ENCODE data around the gene TSC22D3.
"Not testable (repeated sequence)": the region's sequence is repeated elsewhere in the genome, so short reads cannot be mapped to it uniquely, and the experiment has no call there.

The TSC22D3 gene

DNA sequence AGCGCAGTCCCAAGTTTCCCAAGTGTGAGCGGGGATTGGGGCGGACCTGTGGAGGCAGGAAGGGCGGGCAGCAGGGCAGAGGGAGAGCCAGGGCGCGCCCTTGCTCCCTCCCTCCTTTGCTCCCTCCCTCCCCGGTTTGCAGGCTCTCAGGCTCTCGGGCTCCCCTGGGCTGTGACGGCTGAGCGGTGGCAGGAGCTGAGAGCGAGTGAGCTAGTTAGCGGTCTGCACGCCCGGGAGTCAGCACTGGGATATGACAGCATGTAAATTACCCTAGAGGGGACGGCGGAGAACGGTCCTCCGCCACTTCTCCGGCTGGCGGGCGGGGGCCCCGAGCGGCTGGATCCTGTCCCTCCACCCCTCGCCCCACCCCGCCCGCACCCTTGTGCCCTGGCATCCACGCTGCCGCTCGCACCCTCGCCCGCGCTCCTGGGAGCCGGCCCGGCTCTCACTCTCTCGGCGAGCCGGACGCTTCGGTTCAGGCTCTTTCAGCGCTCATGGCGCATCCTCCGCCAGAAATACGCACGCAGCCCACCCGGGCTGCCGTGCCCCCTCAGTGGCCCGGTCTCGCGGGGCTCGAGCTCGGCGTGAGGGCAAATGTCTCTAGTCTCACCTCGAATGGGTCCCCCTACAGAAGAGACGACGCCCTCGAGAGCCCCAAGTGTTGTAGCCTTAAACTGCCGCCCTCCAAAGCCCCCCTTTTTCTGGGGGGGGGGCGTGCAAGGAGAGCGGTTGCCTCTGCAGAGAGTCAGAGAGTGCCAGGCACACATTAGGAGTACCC, at the start of gene TSC22D3:
TSC22D3 (minus strand) TSS at position 54 of the 778 bp plus-strand sequence. CDS start 368 bp downstream, outside the sequence.
- DNase-seq (ENCODE audit: low read depth), result peak; percentile 51

GRCh38 chrX:107823456-107823855, 47.9 kb upstream of the TSC22D3 start:
- DNase-seq (ENCODE audit: low read depth), result no peak

DNA sequence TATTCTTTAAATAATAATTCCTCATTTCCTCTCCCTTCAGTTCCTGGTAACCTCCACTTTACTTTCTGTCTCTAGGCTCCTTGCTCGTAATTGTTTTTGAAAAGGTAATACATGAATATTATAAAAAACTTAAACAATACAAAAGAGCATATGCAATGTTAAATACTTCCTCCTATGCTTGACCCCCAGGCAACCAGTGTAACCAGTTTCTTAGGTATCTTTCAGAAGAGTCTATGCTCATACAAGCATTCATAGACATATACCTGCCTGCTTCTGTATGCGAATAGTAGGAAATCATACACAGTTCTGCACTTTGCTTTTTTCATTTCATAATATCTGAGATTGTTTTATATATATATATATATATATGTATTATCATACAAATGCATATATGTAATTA, 47.5 kb upstream of the TSC22D3 start:
- DNase-seq (ENCODE audit: low read depth), result no peak

GRCh38 chrX:107818900-107819521, 43.4 kb upstream of the TSC22D3 start:
- no peak for DNase-seq (ENCODE audit: low read depth)

DNA sequence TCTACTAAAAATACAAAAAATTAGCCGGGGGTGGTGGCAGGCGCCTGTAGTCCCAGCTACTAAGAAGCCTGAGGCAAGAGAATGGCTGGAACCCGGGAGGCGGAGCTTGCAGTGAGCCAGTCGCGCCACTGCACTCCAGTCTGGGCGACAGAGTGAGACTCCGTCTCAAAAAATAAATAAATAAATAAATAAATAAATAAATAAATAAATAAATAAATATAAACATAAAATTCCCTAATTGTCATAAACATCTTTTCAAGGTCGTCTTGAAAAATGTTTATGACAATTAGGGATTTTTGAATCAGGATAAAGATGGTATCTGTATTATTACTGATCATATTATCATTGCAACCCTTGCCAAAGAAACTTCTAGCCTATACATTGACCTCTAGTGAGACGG, 34.5 kb upstream of the TSC22D3 start:
- not testable (repeated sequence) for DNase-seq (ENCODE audit: low read depth)

- DNase-seq (ENCODE audit: low read depth), result no peak
Measured at GRCh38 chrX:107805179-107805578, 29.6 kb upstream of the TSC22D3 start.

DNA sequence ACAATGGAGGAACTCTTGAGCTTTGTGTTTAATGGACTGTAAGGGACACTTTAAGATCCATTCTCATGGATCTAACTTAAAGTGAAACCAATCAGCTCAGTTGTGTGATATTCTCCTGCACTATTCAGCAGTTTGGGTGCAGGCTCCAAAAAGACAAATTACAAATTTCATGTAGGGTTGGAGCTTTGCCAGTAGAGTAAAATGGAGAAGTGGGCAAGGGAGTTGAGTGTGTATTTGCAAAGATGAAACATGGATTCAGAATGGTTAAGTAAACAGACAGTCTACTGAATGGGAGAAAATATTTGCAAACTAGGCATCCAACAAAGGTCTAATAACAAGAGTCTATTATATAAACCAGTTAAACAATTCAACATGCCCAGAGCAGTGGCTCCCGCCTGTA, 28.8 kb upstream of the TSC22D3 start:
- no peak for DNase-seq (ENCODE audit: low read depth)

- no peak for DNase-seq (ENCODE audit: low read depth)
Measured at GRCh38 chrX:107787827-107788226, 12.2 kb upstream of the TSC22D3 start.

DNA sequence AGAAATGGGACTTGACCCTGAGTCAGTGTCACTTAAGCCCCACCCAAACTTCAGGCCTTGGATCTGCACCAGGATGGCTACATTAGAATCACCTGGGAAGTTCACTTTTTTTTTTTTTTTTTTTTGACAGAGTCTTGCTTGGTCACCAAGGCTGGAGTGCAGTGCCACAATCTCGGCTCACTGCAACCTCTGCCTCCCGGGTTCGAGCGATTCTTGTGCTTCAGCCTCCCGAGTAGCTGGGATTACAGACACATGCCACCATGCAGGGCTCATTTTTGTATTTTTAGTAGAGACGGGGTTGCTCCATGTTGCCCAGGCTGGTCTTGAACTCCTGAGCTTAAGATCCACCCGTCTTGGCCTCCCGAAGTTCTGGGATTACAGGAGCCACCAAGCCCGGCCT, 4.9 kb upstream of the TSC22D3 start:
- no peak for DNase-seq (ENCODE audit: low read depth)

GRCh38 chrX:107777536-107777832, 1.9 kb upstream of the TSC22D3 start, which contains the start of gene NCBP2L:
Gene NCBP2L, plus strand, starts transcription at chrX:107777733. Its CDS starts 16,488 bp downstream, at chrX:107794221.
- no peak for DNase-seq (ENCODE audit: low read depth)

DNA sequence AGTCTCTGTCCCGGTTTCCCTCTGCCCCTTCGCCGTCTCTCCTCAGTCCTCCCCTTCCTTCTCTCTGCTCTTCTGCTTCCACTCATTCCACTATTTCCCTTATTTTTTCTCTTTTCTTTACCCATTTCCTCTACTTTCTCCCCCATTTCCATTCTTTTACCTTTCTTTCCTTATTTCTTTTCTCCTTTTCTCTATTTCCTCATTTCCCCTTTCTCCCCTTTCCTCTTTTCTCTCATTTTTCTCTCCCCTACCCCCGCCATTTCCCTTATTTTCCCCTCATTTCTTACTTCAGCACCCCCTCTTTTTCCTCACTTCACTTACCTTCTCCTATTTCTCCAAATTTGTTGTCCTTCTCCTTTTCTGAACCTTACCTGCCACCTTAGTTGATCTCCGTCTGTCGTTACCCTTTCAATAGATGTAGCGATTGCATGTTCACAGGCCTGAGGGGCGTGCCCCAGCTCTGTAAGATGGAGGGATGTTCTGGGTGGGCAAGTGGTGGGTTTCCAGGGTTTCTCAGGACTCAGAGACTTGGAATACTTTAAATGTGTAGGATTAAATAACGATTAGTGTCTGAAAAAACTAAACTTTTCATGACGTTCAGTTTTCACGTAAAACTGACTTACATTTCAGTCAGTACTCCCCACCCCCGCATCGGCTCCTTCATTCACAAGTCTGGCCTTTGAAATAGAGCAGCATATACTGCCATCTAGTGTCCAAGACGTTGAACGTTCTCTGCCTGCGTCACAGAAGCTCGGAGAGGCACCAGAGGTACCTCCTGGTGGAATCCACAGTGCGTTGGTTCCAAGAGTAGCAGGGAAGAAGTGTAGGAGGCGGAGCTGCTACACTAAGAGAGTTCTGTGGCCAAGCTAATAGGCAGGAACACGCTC, 1.3 kb upstream of the TSC22D3 start:
- DNase-seq (ENCODE audit: low read depth), result peak; percentile 53

GRCh38 chrX:107775000-107775733, 420 bp downstream of the TSC22D3 start:
- DNase-seq (ENCODE audit: low read depth), result peak; percentile 1

DNA sequence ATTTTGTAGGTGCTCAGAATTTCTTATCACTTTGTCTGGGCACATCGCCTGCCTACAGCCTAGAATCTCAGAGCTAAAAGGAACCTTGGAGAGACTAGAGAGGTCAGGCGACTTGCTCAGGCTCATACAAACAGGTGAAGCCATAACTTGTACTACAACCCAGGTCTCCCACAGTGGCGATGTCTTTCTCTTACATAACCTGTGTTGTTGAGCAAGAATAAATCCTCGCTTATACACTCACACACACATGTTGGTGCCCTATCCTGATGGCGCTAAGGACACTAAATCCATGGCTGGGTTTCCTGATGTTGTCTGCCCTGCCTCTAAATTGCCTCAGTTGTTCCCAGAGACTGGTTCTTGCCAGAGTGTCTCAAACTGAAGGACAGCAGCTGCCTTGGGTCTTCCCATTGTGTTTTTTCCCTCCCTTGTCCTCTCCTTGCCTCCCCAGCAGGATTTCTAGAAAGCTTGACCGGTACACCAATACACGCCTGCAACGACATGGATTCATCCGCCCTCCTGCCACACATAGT, 1.6 kb downstream of the TSC22D3 start:
- DNase-seq (ENCODE audit: low read depth), result no peak

DNA sequence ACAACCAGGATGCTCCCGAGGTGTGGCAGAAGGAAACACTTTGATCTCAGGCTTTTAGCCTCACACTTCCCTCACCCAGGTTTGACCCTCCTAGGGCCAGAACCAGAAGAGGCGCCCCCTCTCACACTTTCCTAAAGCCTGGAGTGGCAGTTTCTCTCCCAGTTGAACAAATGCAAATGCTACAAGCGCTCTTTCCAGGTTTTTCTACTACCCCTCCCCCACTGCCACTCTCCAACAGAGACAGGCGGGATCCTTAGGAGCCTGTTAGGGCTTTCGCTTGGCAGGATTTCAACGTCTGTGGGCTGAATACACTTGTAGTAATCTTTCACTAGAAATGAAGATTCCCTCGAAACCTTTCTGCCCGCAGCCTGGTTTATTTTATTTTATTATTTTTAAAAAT, 2.4 kb downstream of the TSC22D3 start:
- no peak for DNase-seq (ENCODE audit: low read depth)

GRCh38 chrX:107769581-107770317, 5.8 kb downstream of the TSC22D3 start:
- DNase-seq (ENCODE audit: low read depth), result no peak

- DNase-seq (ENCODE audit: low read depth), result no peak
Measured at GRCh38 chrX:107768051-107768450, 7.5 kb downstream of the TSC22D3 start.

DNA sequence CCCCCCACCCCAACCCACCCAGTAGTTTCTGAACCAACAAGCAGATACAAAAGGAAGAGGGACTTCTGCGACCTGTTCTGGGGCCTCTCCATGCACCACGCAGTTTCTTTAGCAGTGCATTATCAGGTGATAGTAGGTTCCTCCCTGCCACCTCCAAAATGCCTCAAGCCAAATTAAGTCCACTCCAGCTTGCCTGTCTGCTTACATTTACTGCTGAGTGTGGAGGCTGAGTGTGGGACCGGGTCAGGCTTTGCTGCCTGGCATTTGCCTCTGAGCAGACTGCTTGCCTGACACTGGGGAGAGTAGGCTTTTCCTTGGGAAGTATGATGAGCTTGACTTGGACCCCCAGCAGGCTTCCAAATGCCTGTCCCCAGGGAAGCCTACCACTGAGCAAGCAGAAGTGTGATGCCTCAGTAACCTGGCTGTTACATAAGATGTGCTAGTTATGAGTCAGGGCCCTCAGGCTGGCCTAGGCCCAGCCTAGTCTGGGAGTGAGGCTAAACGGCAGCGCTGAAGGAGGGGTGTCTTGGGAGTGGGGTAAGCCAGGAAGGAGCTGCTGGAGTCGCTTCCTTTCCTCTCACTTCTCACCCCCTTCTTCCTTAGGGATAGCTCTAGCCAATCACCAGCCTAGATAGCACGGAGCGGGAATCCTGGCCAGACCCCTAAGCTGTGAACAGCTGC, 9.0 kb downstream of the TSC22D3 start:
- DNase-seq (ENCODE audit: low read depth), result no peak

DNA sequence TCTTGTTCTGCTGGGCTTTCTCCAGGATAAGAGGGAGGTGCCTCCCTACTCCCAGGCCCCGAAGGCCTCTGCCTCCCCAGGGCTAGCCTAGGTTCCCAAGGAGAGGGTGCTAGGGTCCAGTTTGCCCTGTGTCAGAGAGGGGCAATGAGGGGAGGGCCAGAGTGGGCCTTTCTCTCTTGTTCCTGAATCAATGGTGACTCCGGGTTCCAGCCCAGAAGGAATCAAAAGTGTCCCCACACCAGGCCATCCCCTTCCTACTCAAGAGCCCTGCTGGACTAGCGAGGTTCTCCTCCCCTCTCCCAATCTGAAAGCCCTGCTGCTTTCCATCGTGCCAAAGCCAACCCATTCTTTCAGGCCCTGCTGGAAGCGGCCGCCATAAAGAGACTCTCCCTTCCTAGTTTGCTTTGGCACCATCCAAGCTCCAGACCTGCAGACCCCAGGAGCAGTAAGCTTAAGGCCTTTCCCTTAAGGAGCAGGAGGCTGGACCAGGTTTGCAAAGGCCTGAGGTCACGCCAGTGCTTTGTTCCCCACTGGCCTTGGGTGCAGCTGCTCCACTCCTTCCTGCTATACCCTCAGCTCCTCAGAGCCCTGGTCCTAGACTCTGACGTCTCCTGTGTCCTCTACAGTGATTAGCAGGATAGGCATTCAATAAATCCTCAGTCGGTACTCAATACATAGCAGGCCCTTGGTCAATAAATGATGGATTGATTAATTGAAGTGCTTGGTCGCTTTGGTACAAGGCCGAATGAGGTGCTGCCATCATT, 10.6 kb downstream of the TSC22D3 start:
- DNase-seq (ENCODE audit: low read depth), result no peak

DNA sequence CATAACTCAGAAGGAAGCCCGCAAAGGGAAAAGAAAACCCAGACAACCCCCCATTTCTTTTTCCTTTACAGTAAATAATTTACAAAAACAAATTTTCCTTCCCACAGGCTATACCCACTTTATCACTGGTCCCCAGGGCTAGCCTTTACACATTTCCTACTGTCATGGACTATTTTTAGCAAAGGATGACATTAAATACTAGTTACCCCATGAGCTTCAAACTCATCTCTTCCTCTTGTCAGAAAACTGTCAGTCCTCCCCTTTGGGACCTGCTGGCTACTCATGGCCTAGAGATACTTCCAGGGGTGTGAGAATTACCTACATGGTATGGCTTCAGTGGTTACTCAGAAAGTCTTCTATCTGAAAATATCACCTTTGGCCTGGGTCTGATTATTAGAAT, 11.9 kb downstream of the TSC22D3 start:
- DNase-seq (ENCODE audit: low read depth), result no peak

All from activated T-cell treated with anti-CD3 and anti-CD28 coated beads for 48 hours (primary cell).